ENCODE results near the gene NELL1. TPM values are rescaled to one million over a fixed set of nuclear protein-coding genes. Genes with fewer than 3 reads are reported as not detected.

NELL1 gene
- total RNA-seq, 1 donor from 2014 or later = 0.45 TPM

GRCh38 chr11:20821470-20821869, 152.1 kb downstream of the NELL1 start:
- Mint-ChIP-seq H3K27ac (ENCODE audit: unreplicated experiment) (no peak overlapping the region), H3K27me3 (ENCODE audit: low read depth, unreplicated experiment) (peaks cover 5% of the 10 kb centered on the region), H3K4me1 (ENCODE audit: low read depth, unreplicated experiment) (peaks cover 5% of the 10 kb centered on the region), H3K36me3 (ENCODE audit: low read depth, unreplicated experiment) (no peaks in the 10 kb centered on the region), H3K9me3 (ENCODE audit: unreplicated experiment) (no peaks in the 10 kb centered on the region), H3K4me3 (ENCODE audit: unreplicated experiment) (no peak overlapping the region)
- Histone ChIP-seq H3K79me2 (ENCODE audit: insufficient read depth, low read length) (no peaks in the 10 kb centered on the region), H3K9ac (ENCODE audit: low read length) (no peak overlapping the region), H3K36me3 (ENCODE audit: insufficient read depth, low read length) (no peaks in the 10 kb centered on the region), H4K20me1 (ENCODE audit: insufficient read depth, low read length) (no peaks in the 10 kb centered on the region), H3K4me2 (ENCODE audit: low read length) (no peak overlapping the region), H2AFZ (ENCODE audit: low read depth, low read length) (no peak overlapping the region), H3K4me3 (ENCODE audit: insufficient read depth, low read depth, low read length) (no peak overlapping the region), H3K9me3 (ENCODE audit: insufficient read depth, low read depth, low read length) (no peaks in the 10 kb centered on the region), H3K4me1 (ENCODE audit: insufficient read depth, low read length) (no peaks in the 10 kb centered on the region), H3K27ac (ENCODE audit: low read depth, low read length) (no peak overlapping the region), H3K27me3 (ENCODE audit: insufficient read depth, low read length) (no peaks in the 10 kb centered on the region)
- FAIRE-seq (no peak), DNase-seq (ENCODE audit: low read depth) (no peak)
- TF ChIP-seq CTCF (IDR thresholded peaks at IDR 0.05; ENCODE audit: insufficient read depth, low read depth, low read length) = no peak
- TF ChIP-seq EZH2 (IDR thresholded peaks at IDR 0.05; ENCODE audit: insufficient read depth, low read length) = no peak

- Histone ChIP-seq H3K27me3 (ENCODE audit: insufficient read depth, low read length) (no peaks in the 10 kb centered on the region), H3K27ac (ENCODE audit: low read depth, low read length) (no peak overlapping the region), H3K4me2 (ENCODE audit: low read length) (no peak overlapping the region), H2AFZ (ENCODE audit: low read depth, low read length) (no peak overlapping the region), H3K79me2 (ENCODE audit: insufficient read depth, low read length) (no peaks in the 10 kb centered on the region), H3K9me3 (ENCODE audit: insufficient read depth, low read depth, low read length) (no peaks in the 10 kb centered on the region), H3K9ac (ENCODE audit: low read length) (no peak overlapping the region), H3K4me3 (ENCODE audit: insufficient read depth, low read depth, low read length) (no peak overlapping the region), H4K20me1 (ENCODE audit: insufficient read depth, low read length) (no peaks in the 10 kb centered on the region), H3K36me3 (ENCODE audit: insufficient read depth, low read length) (no peaks in the 10 kb centered on the region), H3K4me1 (ENCODE audit: insufficient read depth, low read length) (no peaks in the 10 kb centered on the region)
- DNase-seq (ENCODE audit: low read depth) (no peak), FAIRE-seq (no peak)
- no peak overlapping the region for H3K4me3 Mint-ChIP-seq (ENCODE audit: unreplicated experiment)
- no peaks in the 10 kb centered on the region for H3K9me3 Mint-ChIP-seq (ENCODE audit: unreplicated experiment)
- no peak for TF ChIP-seq EZH2 (IDR thresholded peaks at IDR 0.05; ENCODE audit: insufficient read depth, low read length)
- TF ChIP-seq CTCF (IDR thresholded peaks at IDR 0.05; ENCODE audit: insufficient read depth, low read depth, low read length) = no peak
- peaks cover 5% of the 10 kb centered on the region for H3K27me3 Mint-ChIP-seq (ENCODE audit: low read depth, unreplicated experiment)
- no peak overlapping the region for H3K27ac Mint-ChIP-seq (ENCODE audit: unreplicated experiment)
- no peaks in the 10 kb centered on the region for H3K36me3 Mint-ChIP-seq (ENCODE audit: low read depth, unreplicated experiment)
- peaks cover 5% of the 10 kb centered on the region for H3K4me1 Mint-ChIP-seq (ENCODE audit: low read depth, unreplicated experiment)
Observed at GRCh38 chr11:20824773-20825172, 155.4 kb downstream of the NELL1 start.

GRCh38 chr11:20835561-20835960, 166.2 kb downstream of the NELL1 start:
- Histone ChIP-seq H3K4me3 (ENCODE audit: insufficient read depth, low read depth, low read length) (no peak overlapping the region), H3K36me3 (ENCODE audit: insufficient read depth, low read length) (no peaks in the 10 kb centered on the region), H4K20me1 (ENCODE audit: insufficient read depth, low read length) (no peaks in the 10 kb centered on the region), H3K9me3 (ENCODE audit: insufficient read depth, low read depth, low read length) (no peaks in the 10 kb centered on the region), H3K4me2 (ENCODE audit: low read length) (no peak overlapping the region), H2AFZ (ENCODE audit: low read depth, low read length) (no peak overlapping the region), H3K27me3 (ENCODE audit: insufficient read depth, low read length) (no peaks in the 10 kb centered on the region), H3K4me1 (ENCODE audit: insufficient read depth, low read length) (no peaks in the 10 kb centered on the region), H3K9ac (ENCODE audit: low read length) (no peak overlapping the region), H3K27ac (ENCODE audit: low read depth, low read length) (no peak overlapping the region), H3K79me2 (ENCODE audit: insufficient read depth, low read length) (no peaks in the 10 kb centered on the region)
- TF ChIP-seq EZH2 (IDR thresholded peaks at IDR 0.05; ENCODE audit: insufficient read depth, low read length) = no peak
- TF ChIP-seq CTCF (IDR thresholded peaks at IDR 0.05; ENCODE audit: insufficient read depth, low read depth, low read length) = no peak
- Mint-ChIP-seq H3K4me3 (ENCODE audit: unreplicated experiment) (no peak overlapping the region), H3K36me3 (ENCODE audit: low read depth, unreplicated experiment) (no peaks in the 10 kb centered on the region), H3K27me3 (ENCODE audit: low read depth, unreplicated experiment) (no peaks in the 10 kb centered on the region), H3K4me1 (ENCODE audit: low read depth, unreplicated experiment) (no peaks in the 10 kb centered on the region), H3K9me3 (ENCODE audit: unreplicated experiment) (peaks cover 1% of the 10 kb centered on the region), H3K27ac (ENCODE audit: unreplicated experiment) (no peak overlapping the region)
- DNase-seq (ENCODE audit: low read depth) (no peak), FAIRE-seq (no peak)

Data from astrocyte (in vitro differentiated cells and primary cell).